HG03175 (cell line): ENCODE results near the gene RPRM.
"Not testable (repeated sequence)": the region's sequence is repeated elsewhere in the genome, so short reads cannot be mapped to it uniquely, and the experiment has no call there.

Experiments
- ATAC-seq: cut with Tn5 transposase; IDR thresholded peaks from one replicate; pipeline ENCODE4 v1.9.1; 2021; ENCODE audit warnings: mild to moderate bottlenecking, moderate library complexity; ENCODE audit not compliant: unreplicated experiment

RPRM gene

DNA sequence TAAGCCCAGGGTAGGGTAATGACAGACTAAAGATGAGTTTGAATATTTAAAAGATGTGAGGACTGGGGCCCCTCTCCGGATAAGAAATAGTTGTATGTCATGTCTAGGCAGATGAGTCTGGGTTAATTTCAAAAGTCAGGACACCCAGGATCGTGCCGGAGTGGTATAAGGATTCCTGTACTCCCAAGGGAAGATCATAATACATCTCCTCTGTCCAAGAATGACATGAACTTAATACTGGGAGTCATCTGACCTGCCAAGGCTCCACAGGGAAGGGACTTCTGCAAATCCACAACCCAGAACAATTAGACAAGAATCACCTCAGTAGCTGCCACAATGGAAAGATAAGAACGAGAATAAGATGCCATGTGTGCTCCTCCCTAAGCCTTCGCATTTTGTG is 17.1 kb downstream of the RPRM start:
- ATAC-seq, result no peak

DNA sequence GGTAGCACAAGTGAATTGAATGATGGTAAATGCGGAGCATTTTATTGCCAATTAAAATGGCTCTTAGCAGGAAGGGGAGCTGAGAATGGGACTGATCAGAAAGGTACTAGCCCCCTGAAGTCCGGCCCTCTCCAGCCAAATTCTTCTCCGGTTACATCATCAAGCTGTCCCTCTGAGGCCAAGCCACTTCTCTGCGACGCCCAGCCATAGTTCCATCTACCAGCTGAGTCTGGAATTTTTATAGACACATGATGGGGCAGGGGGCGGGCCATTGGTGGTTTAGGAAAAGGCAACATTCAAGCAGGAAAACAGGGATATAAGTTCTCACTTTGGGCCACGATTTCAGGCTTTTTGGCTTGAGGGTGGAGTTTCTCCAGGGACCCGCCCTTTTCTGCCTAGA is 22.7 kb downstream of the RPRM start:
- no peak for ATAC-seq

- no peak for ATAC-seq
Observed at GRCh38 chr2:153455403-153455802, 23.2 kb downstream of the RPRM start.

DNA sequence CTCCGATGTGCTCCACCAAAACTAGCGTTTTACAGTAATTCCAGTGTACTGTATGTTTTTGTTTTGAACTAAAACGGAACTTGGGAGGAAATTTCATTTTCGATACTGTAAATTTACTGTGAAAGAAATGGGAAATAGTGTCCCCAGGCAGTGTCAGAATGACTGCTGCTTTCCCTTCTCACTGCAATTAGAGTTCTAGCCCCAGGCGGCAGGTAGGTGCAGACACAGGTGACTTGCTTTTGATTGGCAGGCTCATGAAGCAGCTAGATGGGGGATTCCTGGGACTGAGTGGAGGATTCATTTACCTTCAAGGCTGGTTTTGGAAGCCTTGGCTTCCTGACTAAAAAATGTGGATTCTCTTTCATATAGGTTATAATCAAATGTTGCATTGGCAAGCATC is 27.0 kb downstream of the RPRM start:
- ATAC-seq, result no peak

DNA sequence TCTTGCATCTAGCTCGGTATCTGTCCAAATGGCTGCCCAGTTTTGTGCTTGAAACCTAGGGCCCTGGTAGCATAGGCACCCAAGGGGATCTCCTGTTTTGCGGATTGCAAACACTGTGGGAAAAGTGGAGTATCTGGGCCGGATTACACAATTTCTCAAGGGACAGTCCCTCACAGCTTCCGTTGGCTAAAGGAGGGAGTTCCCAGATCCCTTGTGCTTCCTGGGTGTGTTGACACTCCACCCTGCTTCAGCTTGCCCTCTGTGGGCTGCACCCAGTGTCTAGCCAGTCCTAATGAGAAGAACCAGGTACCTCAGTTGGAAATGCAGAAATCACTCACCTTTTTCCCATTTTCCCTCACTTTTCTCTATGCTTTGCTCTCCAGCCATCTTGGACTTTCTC is 35.5 kb downstream of the RPRM start:
- ATAC-seq, result no peak

DNA sequence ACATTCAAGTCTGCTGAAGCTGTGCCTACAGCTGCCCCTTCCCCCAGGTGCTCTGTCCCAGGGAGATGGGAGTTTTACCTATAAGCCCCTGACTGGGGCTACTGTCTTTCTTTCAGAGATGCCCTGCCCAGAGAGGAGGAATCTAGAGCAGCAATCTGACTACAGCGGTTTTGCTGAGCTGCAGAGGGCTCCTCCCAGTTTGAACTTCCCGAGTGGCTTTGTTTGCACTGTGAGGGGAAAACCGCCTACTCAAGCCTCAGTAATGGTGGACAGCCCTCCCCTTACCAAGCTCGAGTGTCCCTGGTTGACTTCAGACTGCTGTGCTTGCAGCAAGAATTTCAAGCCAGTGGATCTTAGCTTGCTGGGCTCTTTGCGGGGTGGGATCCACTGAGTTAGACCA is 35.9 kb downstream of the RPRM start:
- not testable (repeated sequence) for ATAC-seq

GRCh38 chr2:153440090-153440489 is 38.5 kb downstream of the RPRM start:
- ATAC-seq, result not testable (repeated sequence)

DNA sequence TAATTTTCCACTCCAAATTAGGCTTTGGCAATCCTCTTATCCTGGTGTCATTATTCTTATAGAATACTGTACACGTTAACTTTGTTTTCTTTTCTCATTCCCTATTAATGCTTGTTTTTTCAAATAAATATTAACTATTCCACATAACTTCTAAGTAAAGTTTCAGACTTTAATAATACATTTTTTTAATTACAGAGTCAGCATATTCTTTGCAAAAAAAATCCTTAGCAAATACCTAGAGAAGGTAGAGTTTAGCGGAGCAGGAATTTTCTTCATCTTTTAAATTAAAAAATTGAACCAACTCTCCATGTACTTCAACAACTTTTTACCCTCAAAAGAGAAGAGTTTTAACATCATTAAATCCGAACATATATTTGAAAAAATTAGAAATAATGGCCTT is 45.2 kb downstream of the RPRM start:
- ATAC-seq, result no peak

DNA sequence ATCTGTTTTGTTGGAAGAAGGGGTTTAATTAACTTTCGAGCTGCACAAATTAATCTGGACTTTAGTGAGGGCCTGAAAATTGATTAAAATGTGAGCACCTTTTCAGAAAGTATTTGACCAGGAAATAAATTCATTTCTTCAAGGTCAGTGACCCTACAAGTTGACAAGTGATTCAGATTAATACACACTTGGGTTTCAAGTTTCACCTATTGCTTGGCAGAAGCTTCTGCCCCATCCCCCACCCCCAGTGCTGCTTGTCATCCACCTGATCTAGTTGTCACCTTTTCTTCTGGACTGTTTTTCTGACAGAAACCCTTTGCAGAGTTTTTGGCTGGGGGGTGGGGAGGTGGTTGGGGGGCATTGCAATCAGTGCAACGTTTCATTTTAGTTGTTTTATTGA is 46.2 kb downstream of the RPRM start:
- ATAC-seq, result no peak

DNA sequence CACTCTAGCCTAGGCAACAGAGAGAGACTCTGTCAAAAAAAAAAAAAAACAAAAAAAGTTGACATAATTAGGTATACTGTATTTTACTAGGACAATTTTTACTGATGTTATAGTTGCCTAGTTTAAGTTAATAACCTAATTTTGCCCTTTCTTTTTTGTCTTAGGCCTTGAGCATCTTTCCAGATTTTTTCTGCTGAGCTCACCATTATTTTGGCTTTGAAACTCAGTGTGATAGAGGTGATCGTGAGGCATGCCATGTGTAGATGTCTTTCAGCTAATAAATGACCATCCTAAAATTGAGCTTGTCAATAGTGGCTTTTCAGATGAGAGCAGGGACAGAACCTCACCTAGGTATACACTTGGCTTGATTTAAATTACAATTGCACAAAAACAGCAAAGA is 47.4 kb downstream of the RPRM start:
- ATAC-seq, result no peak
